K562 (cell line): ENCODE results near the gene GULP1. TPM values are rescaled to one million over a fixed set of nuclear protein-coding genes. Genes with fewer than 3 reads are reported as not detected.

Experiments used
- ATAC-seq: fragments of 200-7000 bp; cut with Tn5 transposase; 3 replicates; pipeline ENCODE4 v1.9.1; 2020; ENCODE audit warnings: moderate library complexity
- BruUV-seq: library from RNA; stranded (reverse); fragments of 400-500 nt; replicated peaks from 2 replicates; lab custom pipeline; 2021; lab: Mats Ljungman, UMichigan
- CTCF ChIA-PET: fragments of 300-600 bp; formaldehyde crosslinking; extraction: SDS; loops from one replicate; lab custom pipeline; 2021; ENCODE audit warnings: low intra/inter-chr PET ratio; lab: Yijun Ruan, JAX
- POLR2A ChIA-PET: fragments of 300-600, 350-650 bp; sonication (Branson Sonifier 250); formaldehyde crosslinking; extraction: SDS; loops from one replicate; lab custom pipeline; 2021; ENCODE audit warnings: antibody characterized with exemption, inconsistent platforms; lab: Yijun Ruan, JAX
- DNase-seq, 4 experiments: peaks; one replicate each; pipeline versions ENCODE4 v3.0.0 to v3.0.0-alpha.2; 2011 to 2018; ENCODE audit warnings: low spot score in 3 of 4, mixed read lengths in 3 of 4; ENCODE audit errors: extremely low read depth in 1 of 4
- FAIRE-seq: peaks from 2 replicates; lab custom pipeline; 2011; peaks lifted over from hg19 to GRCh38; lab: Jason Lieb, UNC
- H2AFZ ChIP-seq: 2 replicates; pipeline ENCODE4 v1.6.0; 2011; ENCODE audit warnings: low read depth, low read length, control low read depth, inconsistent platforms
- H3K27ac ChIP-seq: fragments of 200-600 bp; 3 replicates; pipeline ENCODE4 v1.8.0; 2011; ENCODE audit warnings: low read depth, mild to moderate bottlenecking, control low read depth, inconsistent platforms, low read length, moderate library complexity, mixed read lengths; ENCODE audit errors: extremely low read depth
- H3K27me3 ChIP-seq, 2 experiments: fragments of 300-600 bp in 1 of 2; 2 replicates in 1 of 2; 3 replicates in 1 of 2; pipeline versions ENCODE4 v1.6.0 to v1.8.0; 2011; ENCODE audit warnings: inconsistent platforms in 2 of 2, low read length in 2 of 2, mild to moderate bottlenecking in 1 of 2, mixed read lengths in 1 of 2, moderate library complexity in 1 of 2; ENCODE audit not compliant: control insufficient read depth in 2 of 2, insufficient read depth in 2 of 2
- H3K36me3 ChIP-seq: fragments of 300-600 bp; 3 replicates; pipeline ENCODE4 v1.8.0; 2011; ENCODE audit warnings: mild to moderate bottlenecking, low read length, inconsistent platforms; ENCODE audit not compliant: control insufficient read depth, insufficient read depth
- H3K4me1 ChIP-seq, 2 experiments: fragments of 200-600 bp in 1 of 2; replicated peaks in 1 of 2; 2 replicates in 1 of 2; 3 replicates in 1 of 2; pipeline versions ENCODE4 v1.5.1 to v1.8.0; 2011; ENCODE audit warnings: inconsistent platforms in 2 of 2, low read length in 2 of 2, mild to moderate bottlenecking in 1 of 2, mixed read lengths in 1 of 2, moderate library complexity in 1 of 2; ENCODE audit not compliant: control insufficient read depth in 2 of 2, insufficient read depth in 2 of 2
- H3K4me2 ChIP-seq: 2 replicates; pipeline ENCODE4 v1.6.1; 2011; ENCODE audit warnings: low read length, control low read depth, inconsistent platforms, mixed read lengths; ENCODE audit not compliant: insufficient read depth
- H3K4me3 ChIP-seq: fragments of 200-600 bp; sonication (generic), shearing (Covaris generic); 2 replicates; pipeline ENCODE4 v1.5.1; 2016; ENCODE audit warnings: control low read depth, inconsistent platforms
- H3K79me2 ChIP-seq: fragments of 200-600 bp; 3 replicates; pipeline ENCODE4 v1.8.0; 2011; ENCODE audit warnings: low read length, inconsistent platforms; ENCODE audit not compliant: control insufficient read depth, insufficient read depth
- H3K9ac ChIP-seq, 2 experiments: 2 replicates each; pipeline versions ENCODE4 v1.6.0 to v1.6.1; 2011; ENCODE audit warnings: low read depth in 2 of 2, low read length in 2 of 2, control low read depth in 1 of 2, inconsistent platforms in 1 of 2, mild to moderate bottlenecking in 1 of 2, mixed read lengths in 1 of 2; ENCODE audit not compliant: insufficient read depth in 1 of 2
- H3K9me1 ChIP-seq: one replicate; pipeline ENCODE4 v1.6.0; 2011; ENCODE audit warnings: inconsistent platforms, mild to moderate bottlenecking, low read length, moderate library complexity; ENCODE audit not compliant: control insufficient read depth, insufficient read depth
- H3K9me3 ChIP-seq: replicated peaks from 2 replicates; pipeline ENCODE4 v1.5.1; 2011; ENCODE audit warnings: low read depth, low read length, inconsistent platforms; ENCODE audit not compliant: control insufficient read depth, insufficient read depth
- H4K20me1 ChIP-seq: replicated peaks from 2 replicates; pipeline ENCODE4 v1.6.1; 2011; ENCODE audit warnings: low read length, inconsistent platforms, mixed read lengths; ENCODE audit not compliant: control insufficient read depth, insufficient read depth
- ELF4 ChIP-seq: fragments of 450-650 bp; formaldehyde crosslinking; IDR thresholded peaks from 2 replicates; pipeline ENCODE4 v1.4.0; 2022; ENCODE audit warnings: missing genetic modification characterization
- FOXJ3 ChIP-seq: sonication (generic); formaldehyde crosslinking; IDR thresholded peaks from 2 replicates; pipeline ENCODE4 v1.4.0; 2020; ENCODE audit warnings: mild to moderate bottlenecking, missing genetic modification reagents
- MIER1 ChIP-seq: fragments of 450-650 bp; IDR thresholded peaks from 2 replicates; pipeline ENCODE4 v1.6.1; 2016; ENCODE audit warnings: antibody characterized with exemption, mild to moderate bottlenecking, low read depth
- TRIM24 ChIP-seq, 2 experiments: fragments of 450-650 bp; IDR thresholded peaks; 2 replicates each; pipeline ENCODE4 v1.6.1; 2016
- ZNF232 ChIP-seq: sonication (generic); formaldehyde crosslinking; IDR thresholded peaks from 2 replicates; pipeline ENCODE4 v1.8.0; 2022; ENCODE audit warnings: mild to moderate bottlenecking, missing genetic modification reagents
- ZNF239 ChIP-seq: fragments of 250-450 bp; sonication (Bioruptor Pico); IDR thresholded peaks from 2 replicates; pipeline ENCODE4 v1.4.0; 2020; ENCODE audit warnings: mild to moderate bottlenecking
- ZNF263 ChIP-seq: sonication (generic); formaldehyde crosslinking; IDR thresholded peaks from 2 replicates; pipeline ENCODE4 v1.8.0; 2022; ENCODE audit warnings: mild to moderate bottlenecking, missing genetic modification reagents, borderline replicate concordance
- ZNF507 ChIP-seq: conservative IDR thresholded peaks from 2 replicates; pipeline ENCODE4 v1.6.1; 2017; ENCODE audit warnings: missing genetic modification characterization, missing compliant biosample characterization
- WGBS: fragments of 100-300 bp; shearing (Covaris generic); methylation state at CpG from one replicate; pipeline ENCODE4 v1.1.6; 2016; ENCODE audit warnings: low coverage, mixed read lengths; ENCODE audit not compliant: insufficient coverage; ENCODE audit errors: missing lambda C conversion rate; 5-methylcytosine and 5-hydroxymethylcytosine counted together
- in situ Hi-C: fragments of 300-500 bp; cut with MboI; formaldehyde crosslinking; loops from 4 replicates; pipeline ENCODE4 v1.15.0; 2018; ENCODE audit warnings: inconsistent platforms, mixed read lengths
- intact Hi-C: fragments of 100-400 bp; cut with micrococcal nuclease; formaldehyde crosslinking; loops from 2 replicates; pipeline ENCODE4 v1.14.2; 2022
- polyA plus RNA-seq, 8 experiments: library from polyadenylated mRNA; depleted of rRNA in 4 of 8; stranded (reverse) in 5 of 8; unstranded in 3 of 8; fragments of >200 nt; fragmentation: Nextera tagmentation in 2 of 8; fragmentation: Illumina TruSeq in 1 of 8; extraction: Ambion mirVana in 2 of 8; extraction: Trizol in 1 of 8; gene quantifications; 2 replicates each; pipeline versions ENCODE4 v1.2.1 to v1.2.3, GENCODE V29; 2011 to 2014; ENCODE audit warnings: inconsistent platforms in 1 of 8, missing spikeins in 1 of 8
- total RNA-seq, 7 experiments: library from RNA; depleted of rRNA in 6 of 7; stranded (reverse); fragments of >200 nt in 6 of 7; fragmentation: Illumina TruSeq in 2 of 7; extraction: Trizol in 2 of 7; gene quantifications; 2 replicates each; pipeline versions ENCODE4 v1.2.1 to v1.2.3, GENCODE V29; 2011 to 2021; ENCODE audit warnings: low replicate concordance in 1 of 7
- TF ChIP-seq, protein P1 (sequence below): fragments of 250-450 bp; sonication (Bioruptor Pico); IDR thresholded peaks from 2 replicates; pipeline ENCODE4 v1.4.0; 2020; ENCODE audit warnings: mild to moderate bottlenecking, moderate library complexity
- TF ChIP-seq, protein P2 (sequence below): sonication (generic); formaldehyde crosslinking; IDR thresholded peaks from 2 replicates; pipeline ENCODE4 v1.8.1; 2023; ENCODE audit warnings: mild to moderate bottlenecking, missing genetic modification reagents
- TF ChIP-seq, protein P3 (sequence below): IDR thresholded peaks from 2 replicates; pipeline ENCODE4 v1.6.1; 2016; ENCODE audit warnings: missing genetic modification characterization, missing compliant biosample characterization

GULP1 gene
- total and polyA plus RNA-seq, 9 of the 15 experiments (the other 6 are each of a cell fraction or from before 2014, with no cell fraction given), result 8.5 to 25.3 (median 19.5) TPM

DNA sequence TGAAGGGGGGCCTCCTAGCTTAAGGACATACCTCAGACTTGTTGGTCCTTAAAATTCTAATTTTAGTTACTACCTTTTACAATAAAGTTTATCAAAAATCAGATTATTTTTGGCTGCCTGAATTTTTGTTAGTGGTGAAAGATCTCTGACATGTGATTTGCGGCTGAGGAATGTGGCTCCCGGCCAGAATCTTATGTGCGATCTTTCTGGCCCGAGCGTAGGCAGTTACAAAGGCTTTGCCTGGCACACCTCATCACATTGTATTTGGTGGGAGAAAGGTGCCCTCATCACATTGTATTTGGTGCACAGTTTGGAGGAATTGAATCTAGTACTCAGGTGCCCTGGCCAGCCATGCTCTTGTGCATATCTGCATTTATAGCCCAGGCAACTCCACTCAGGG is 289.1 kb downstream of the GULP1 start:
- CTCF ChIA-PET, result no interaction called here
- H3K36me3 ChIP-seq, result no peaks in the 10 kb centered on the region
- WGBS, result 78% methylated on average over 5 of the region's 5 CpGs
- no peaks in the 10 kb centered on the region for H3K79me2 ChIP-seq
- H2AFZ ChIP-seq, result no peak overlapping the region
- no peak overlapping the region for H3K4me2 ChIP-seq
- H3K9me3 ChIP-seq, result no peaks in the 10 kb centered on the region
- H3K27me3 ChIP-seq, result no peaks in the 10 kb centered on the region
- H3K4me1 ChIP-seq, result no peaks in the 10 kb centered on the region
- FAIRE-seq (no peak), DNase-seq (no peak), ATAC-seq (no peak)
- no peak overlapping the region for H3K4me3 ChIP-seq
- no peaks in the 10 kb centered on the region for H3K9me1 ChIP-seq
- H4K20me1 ChIP-seq, result no peaks in the 10 kb centered on the region
- H3K9ac ChIP-seq, result no peak overlapping the region
- POLR2A ChIA-PET, result no interaction called here
- in situ Hi-C loops (no loop called here), intact Hi-C loops (no loop called here)
- H3K27ac ChIP-seq, result no peak overlapping the region
- no TSS peak for BruUV-seq
- TF ChIP-seq, protein P1, sequence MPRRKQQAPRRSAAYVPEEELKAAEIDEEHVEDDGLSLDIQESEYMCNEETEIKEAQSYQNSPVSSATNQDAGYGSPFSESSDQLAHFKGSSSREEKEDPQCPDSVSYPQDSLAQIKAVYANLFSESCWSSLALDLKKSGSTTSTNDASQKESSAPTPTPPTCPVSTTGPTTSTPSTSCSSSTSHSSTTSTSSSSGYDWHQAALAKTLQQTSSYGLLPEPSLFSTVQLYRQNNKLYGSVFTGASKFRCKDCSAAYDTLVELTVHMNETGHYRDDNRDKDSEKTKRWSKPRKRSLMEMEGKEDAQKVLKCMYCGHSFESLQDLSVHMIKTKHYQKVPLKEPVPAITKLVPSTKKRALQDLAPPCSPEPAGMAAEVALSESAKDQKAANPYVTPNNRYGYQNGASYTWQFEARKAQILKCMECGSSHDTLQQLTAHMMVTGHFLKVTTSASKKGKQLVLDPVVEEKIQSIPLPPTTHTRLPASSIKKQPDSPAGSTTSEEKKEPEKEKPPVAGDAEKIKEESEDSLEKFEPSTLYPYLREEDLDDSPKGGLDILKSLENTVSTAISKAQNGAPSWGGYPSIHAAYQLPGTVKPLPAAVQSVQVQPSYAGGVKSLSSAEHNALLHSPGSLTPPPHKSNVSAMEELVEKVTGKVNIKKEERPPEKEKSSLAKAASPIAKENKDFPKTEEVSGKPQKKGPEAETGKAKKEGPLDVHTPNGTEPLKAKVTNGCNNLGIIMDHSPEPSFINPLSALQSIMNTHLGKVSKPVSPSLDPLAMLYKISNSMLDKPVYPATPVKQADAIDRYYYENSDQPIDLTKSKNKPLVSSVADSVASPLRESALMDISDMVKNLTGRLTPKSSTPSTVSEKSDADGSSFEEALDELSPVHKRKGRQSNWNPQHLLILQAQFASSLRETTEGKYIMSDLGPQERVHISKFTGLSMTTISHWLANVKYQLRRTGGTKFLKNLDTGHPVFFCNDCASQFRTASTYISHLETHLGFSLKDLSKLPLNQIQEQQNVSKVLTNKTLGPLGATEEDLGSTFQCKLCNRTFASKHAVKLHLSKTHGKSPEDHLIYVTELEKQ (CRISPR knock-in tag), result no peak
- TF ChIP-seq ZNF507 (tag) (no peak), ZNF263 (CRISPR knock-in tag) (no peak), ZNF239 (CRISPR knock-in tag) (no peak), FOXJ3 (no peak), MIER1 (no peak), TRIM24 (IDR thresholded peaks at IDR 0.05) (no peak), ZNF232 (CRISPR knock-in tag) (no peak), ELF4 (CRISPR knock-in tag) (no peak)
- TF ChIP-seq, protein P2, sequence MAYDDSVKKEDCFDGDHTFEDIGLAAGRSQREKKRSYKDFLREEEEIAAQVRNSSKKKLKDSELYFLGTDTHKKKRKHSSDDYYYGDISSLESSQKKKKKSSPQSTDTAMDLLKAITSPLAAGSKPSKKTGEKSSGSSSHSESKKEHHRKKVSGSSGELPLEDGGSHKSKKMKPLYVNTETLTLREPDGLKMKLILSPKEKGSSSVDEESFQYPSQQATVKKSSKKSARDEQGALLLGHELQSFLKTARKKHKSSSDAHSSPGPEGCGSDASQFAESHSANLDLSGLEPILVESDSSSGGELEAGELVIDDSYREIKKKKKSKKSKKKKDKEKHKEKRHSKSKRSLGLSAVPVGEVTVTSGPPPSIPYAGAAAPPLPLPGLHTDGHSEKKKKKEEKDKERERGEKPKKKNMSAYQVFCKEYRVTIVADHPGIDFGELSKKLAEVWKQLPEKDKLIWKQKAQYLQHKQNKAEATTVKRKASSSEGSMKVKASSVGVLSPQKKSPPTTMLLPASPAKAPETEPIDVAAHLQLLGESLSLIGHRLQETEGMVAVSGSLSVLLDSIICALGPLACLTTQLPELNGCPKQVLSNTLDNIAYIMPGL (CRISPR knock-in tag), result no peak
- TF ChIP-seq, protein P3, sequence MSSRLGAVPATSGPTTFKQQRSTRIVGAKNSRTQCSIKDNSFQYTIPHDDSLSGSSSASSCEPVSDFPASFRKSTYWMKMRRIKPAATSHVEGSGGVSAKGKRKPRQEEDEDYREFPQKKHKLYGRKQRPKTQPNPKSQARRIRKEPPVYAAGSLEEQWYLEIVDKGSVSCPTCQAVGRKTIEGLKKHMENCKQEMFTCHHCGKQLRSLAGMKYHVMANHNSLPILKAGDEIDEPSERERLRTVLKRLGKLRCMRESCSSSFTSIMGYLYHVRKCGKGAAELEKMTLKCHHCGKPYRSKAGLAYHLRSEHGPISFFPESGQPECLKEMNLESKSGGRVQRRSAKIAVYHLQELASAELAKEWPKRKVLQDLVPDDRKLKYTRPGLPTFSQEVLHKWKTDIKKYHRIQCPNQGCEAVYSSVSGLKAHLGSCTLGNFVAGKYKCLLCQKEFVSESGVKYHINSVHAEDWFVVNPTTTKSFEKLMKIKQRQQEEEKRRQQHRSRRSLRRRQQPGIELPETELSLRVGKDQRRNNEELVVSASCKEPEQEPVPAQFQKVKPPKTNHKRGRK (tag), result no peak
